GM12873 (cell line): ENCODE measurements around the gene PRKAR1B.

ENCODE experiments used
- TF ChIP-seq, protein P1 (sequence below): IDR thresholded peaks from 2 replicates; pipeline ENCODE4 v1.5.1; 2012; ENCODE audit warnings: low read depth, mild to moderate bottlenecking, moderate library complexity, low read length, control low read depth; ENCODE audit not compliant: insufficient read depth; ENCODE audit errors: missing control alignments

Gene PRKAR1B

GRCh38 chr7:594212-594913, 132.7 kb downstream of the PRKAR1B start:
- TF ChIP-seq, protein P1, sequence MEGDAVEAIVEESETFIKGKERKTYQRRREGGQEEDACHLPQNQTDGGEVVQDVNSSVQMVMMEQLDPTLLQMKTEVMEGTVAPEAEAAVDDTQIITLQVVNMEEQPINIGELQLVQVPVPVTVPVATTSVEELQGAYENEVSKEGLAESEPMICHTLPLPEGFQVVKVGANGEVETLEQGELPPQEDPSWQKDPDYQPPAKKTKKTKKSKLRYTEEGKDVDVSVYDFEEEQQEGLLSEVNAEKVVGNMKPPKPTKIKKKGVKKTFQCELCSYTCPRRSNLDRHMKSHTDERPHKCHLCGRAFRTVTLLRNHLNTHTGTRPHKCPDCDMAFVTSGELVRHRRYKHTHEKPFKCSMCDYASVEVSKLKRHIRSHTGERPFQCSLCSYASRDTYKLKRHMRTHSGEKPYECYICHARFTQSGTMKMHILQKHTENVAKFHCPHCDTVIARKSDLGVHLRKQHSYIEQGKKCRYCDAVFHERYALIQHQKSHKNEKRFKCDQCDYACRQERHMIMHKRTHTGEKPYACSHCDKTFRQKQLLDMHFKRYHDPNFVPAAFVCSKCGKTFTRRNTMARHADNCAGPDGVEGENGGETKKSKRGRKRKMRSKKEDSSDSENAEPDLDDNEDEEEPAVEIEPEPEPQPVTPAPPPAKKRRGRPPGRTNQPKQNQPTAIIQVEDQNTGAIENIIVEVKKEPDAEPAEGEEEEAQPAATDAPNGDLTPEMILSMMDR: no peak

- TF ChIP-seq, protein P1: no peak
Measured at GRCh38 chr7:593324-594115, 133.6 kb downstream of the PRKAR1B start.

DNA sequence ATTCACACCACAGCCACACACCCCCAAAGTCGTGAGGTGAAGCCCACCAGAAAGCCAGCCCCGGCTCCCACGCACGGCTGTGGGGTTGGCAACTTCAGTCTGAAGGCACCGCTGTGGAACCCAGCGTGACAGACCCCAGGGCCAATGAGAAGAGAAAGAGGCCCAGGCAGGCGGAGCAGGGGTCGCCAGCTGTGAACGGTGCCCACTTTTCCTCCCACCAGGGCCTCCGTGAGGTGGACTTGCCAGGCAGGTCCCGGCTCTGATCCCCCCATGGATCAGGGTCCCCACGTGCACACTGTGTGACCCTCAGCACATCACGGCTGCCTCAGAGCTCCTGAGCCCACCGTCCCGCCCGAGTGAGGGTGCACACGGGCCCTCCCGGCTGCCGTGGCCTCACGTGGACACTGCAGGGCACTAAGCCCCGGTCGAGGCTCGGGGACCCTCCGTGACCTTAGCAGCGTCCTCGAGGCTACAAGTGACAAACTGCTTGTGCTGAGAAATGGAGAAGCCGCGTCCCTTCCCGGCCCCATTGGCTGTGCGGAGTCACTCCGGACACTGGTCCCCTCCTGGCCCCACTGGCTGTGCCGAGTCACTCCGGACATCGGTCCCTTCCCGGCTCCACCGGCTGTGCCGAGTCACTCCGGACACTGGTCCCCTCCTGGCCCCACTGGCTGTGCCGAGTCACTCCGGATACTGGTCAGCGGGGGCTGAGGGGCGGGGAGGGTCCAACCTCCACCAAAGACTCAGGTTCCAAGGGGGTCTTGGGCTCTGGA, 135.0 kb downstream of the PRKAR1B start:
- TF ChIP-seq, protein P1: no peak

- TF ChIP-seq, protein P1: no peak
Measured at GRCh38 chr7:590731-591551, 136.1 kb downstream of the PRKAR1B start.

- TF ChIP-seq, protein P1: no peak
Measured at GRCh38 chr7:589781-590575, 137.1 kb downstream of the PRKAR1B start.

GRCh38 chr7:587767-588166, 139.3 kb downstream of the PRKAR1B start:
- TF ChIP-seq, protein P1: no peak
